Astrocyte of the spinal cord (primary cell): Measurements from ENCODE around the gene KIF25.

Source experiments
- DNase-seq: peaks from one replicate; pipeline ENCODE4 v3.0.0; 2011; ENCODE audit warnings: low read depth, low spot score
- H3K4me3 ChIP-seq: 2 replicates; pipeline ENCODE4 v1.5.1; 2011; ENCODE audit warnings: low read depth, mild to moderate bottlenecking, low read length, moderate library complexity
- CTCF ChIP-seq: IDR thresholded peaks from 2 replicates; pipeline ENCODE4 v1.5.1; 2012; ENCODE audit warnings: low read depth, mild to moderate bottlenecking, low read length, inconsistent platforms
- in situ Hi-C: cut with HindIII; loops from 2 replicates; pipeline ENCODE4 v1.10.0; 2017; ENCODE audit warnings: low sequenced_read_pairs

The KIF25 gene

GRCh38 chr6:168038576-168039140, 41.2 kb downstream of the KIF25 start:
- no peak overlapping the region for H3K4me3 ChIP-seq
- DNase-seq: no peak
- no peak for TF ChIP-seq CTCF
- in situ Hi-C loops: no loop called here

- H3K4me3 ChIP-seq: no peak overlapping the region
- no peak for TF ChIP-seq CTCF
- no peak for DNase-seq
- in situ Hi-C loops: no loop called here
Measured at GRCh38 chr6:168039301-168039700, 41.8 kb downstream of the KIF25 start.

- TF ChIP-seq CTCF: no peak
- in situ Hi-C loops: no loop called here
- DNase-seq: no peak
- H3K4me3 ChIP-seq: no peak overlapping the region
Measured at GRCh38 chr6:168039849-168040248, 42.4 kb downstream of the KIF25 start.

GRCh38 chr6:168040856-168041496, 43.5 kb downstream of the KIF25 start:
- in situ Hi-C loops: no loop called here

GRCh38 chr6:168041928-168042327, 44.5 kb downstream of the KIF25 start:
- in situ Hi-C loops: no loop called here
- no peak overlapping the region for H3K4me3 ChIP-seq
- no peak for DNase-seq

More at GRCh38 chr6:168040856-168041496, 43.5 kb downstream of the KIF25 start:
- no peak overlapping the region for H3K4me3 ChIP-seq
- no peak for DNase-seq
- TF ChIP-seq CTCF: no peak

GRCh38 chr6:168042426-168043192, 45.1 kb downstream of the KIF25 start:
- in situ Hi-C loops: no loop called here

More at GRCh38 chr6:168041928-168042327, 44.5 kb downstream of the KIF25 start:
- no peak for TF ChIP-seq CTCF

More at GRCh38 chr6:168042426-168043192, 45.1 kb downstream of the KIF25 start:
- no peak for TF ChIP-seq CTCF
- no peak for DNase-seq
- no peak overlapping the region for H3K4me3 ChIP-seq
